Natural killer cell (primary cell): Measurements from ENCODE around the gene DPCD. TPM values are rescaled to one million over a fixed set of nuclear protein-coding genes. Genes with fewer than 3 reads are reported as not detected.

Experiments
- ATAC-seq, 3 donors: fragments of 150-1000 bp in 2 of 3; fragments of 200-7000 bp in 1 of 3; cut with Tn5 transposase; 1 replicate in 1 of 3; 2 replicates in 2 of 3; pipeline ENCODE4 v1.10.0; 2021; ENCODE audit warnings: mild to moderate bottlenecking in 2 of 3, moderate library complexity in 2 of 3
- DNase-seq, 2 donors: peaks; one replicate each; pipeline versions ENCODE4 v3.0.0 to v3.0.0-alpha.2; 2013 to 2021; ENCODE audit warnings: mixed read lengths in 1 of 2
- H3K27ac ChIP-seq: one replicate; pipeline ENCODE4 v1.5.1; 2013; ENCODE audit warnings: mild to moderate bottlenecking, low read length
- H3K27me3 ChIP-seq: one replicate; pipeline ENCODE4 v1.6.1; 2013; ENCODE audit warnings: low read length; ENCODE audit not compliant: control insufficient read depth, insufficient read depth
- H3K36me3 ChIP-seq: one replicate; pipeline ENCODE4 v1.6.1; 2013; ENCODE audit warnings: low read length; ENCODE audit not compliant: control insufficient read depth, insufficient read depth
- H3K4me1 ChIP-seq: one replicate; pipeline ENCODE4 v1.6.1; 2013; ENCODE audit warnings: low read length; ENCODE audit not compliant: control insufficient read depth, insufficient read depth
- H3K4me3 ChIP-seq: one replicate; pipeline ENCODE4 v1.5.1; 2013; ENCODE audit warnings: low read length
- H3K9me3 ChIP-seq: one replicate; pipeline ENCODE4 v1.6.1; 2013; ENCODE audit warnings: low read length; ENCODE audit not compliant: control insufficient read depth, insufficient read depth
- H3K27ac Mint-ChIP-seq, 2 donors: one replicate each; pipeline ENCODE4 v1.8.0; 2022; ENCODE audit warnings: mild to moderate bottlenecking in 2 of 2, mixed read lengths in 2 of 2, moderate library complexity in 1 of 2
- H3K27me3 Mint-ChIP-seq, 2 donors: one replicate each; pipeline ENCODE4 v1.8.0; 2022; ENCODE audit warnings: low read depth in 2 of 2, mixed read lengths in 2 of 2
- H3K36me3 Mint-ChIP-seq: one replicate; pipeline ENCODE4 v1.8.0; 2022; ENCODE audit warnings: mixed read lengths
- H3K4me1 Mint-ChIP-seq, 2 donors: one replicate each; pipeline ENCODE4 v1.8.0; 2022; ENCODE audit warnings: mixed read lengths in 2 of 2
- H3K4me3 Mint-ChIP-seq: one replicate; pipeline ENCODE4 v1.8.0; 2022; ENCODE audit warnings: mild to moderate bottlenecking, moderate library complexity, mixed read lengths
- H3K9me3 Mint-ChIP-seq, 2 donors: one replicate each; pipeline ENCODE4 v1.8.0; 2022; ENCODE audit warnings: mixed read lengths in 2 of 2
- WGBS: methylation state at CpG from one replicate; pipeline ENCODE4 v1.1.7; 2013; ENCODE audit warnings: missing lambda C conversion rate; ENCODE audit not compliant: insufficient coverage; 5-methylcytosine and 5-hydroxymethylcytosine counted together
- intact Hi-C: fragments of 100-400 bp; cut with micrococcal nuclease; formaldehyde crosslinking; loops from one replicate; pipeline ENCODE4 v1.14.2; 2022
- total RNA-seq, 4 donors: library from RNA; stranded (reverse); fragments of 120-200 nt in 1 of 4; gene quantifications; one replicate each; pipeline versions ENCODE4 v1.2.3 to v1.2.4, GENCODE V29; 2013 to 2022
- TF ChIP-seq, protein P1 (sequence below): fragments of 200-600 bp; IDR thresholded peaks from one replicate; pipeline ENCODE4 v1.8.0; 2022; ENCODE audit warnings: antibody characterized with exemption

DPCD gene
- total RNA-seq, 3 donors from 2014 or later (not counting 1 experiment from before 2014, with no cell fraction given) = 0.72 to 1.0 (median 0.83) TPM

DNA sequence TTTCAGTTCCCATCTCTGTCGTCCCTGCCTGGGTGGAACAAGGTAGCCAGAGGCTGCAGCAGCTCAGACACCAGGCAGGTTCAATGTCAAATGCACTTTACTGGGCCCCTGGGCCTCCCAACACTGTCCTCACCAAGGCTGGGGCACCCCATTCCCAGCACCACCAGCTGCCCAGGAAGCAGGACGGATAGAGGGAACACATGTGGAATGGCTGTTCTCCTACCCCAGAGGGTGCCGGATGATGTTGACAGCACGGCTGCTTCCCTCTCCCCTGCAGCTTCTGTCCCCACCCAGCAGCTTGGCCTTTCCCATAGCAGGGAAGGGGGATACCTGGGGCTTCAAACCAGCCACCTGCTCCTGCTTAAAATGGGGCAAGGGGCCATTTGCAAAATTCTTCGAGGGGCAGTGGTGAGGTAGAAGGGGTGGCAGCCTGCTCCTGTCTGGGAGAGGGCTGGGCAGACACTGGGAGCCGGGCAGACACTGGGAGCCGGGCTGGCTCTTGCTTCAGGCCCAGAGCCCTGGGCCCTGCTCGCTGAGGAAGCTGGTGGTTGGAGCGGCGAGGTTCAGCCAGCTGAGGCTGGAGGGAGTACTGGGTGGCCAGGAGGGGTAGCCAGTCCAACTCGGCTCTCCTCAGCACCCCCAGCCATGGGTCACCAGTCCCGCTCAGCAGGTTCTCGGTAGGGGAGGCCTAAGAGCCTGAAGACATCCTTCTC, 9.2 kb upstream of the DPCD start:
- 94% methylated on average over 13 of the region's 13 CpGs for WGBS

GRCh38 chr10:101579516-101579870, 8.6 kb upstream of the DPCD start:
- Mint-ChIP-seq H3K4me1 (peaks cover 0 to 9% of the 10 kb centered on the region in 2 donors), H3K27me3 (no peaks in the 10 kb centered on the region), H3K36me3 (no peaks in the 10 kb centered on the region), H3K9me3 (no peaks in the 10 kb centered on the region), H3K4me3 (no peak overlapping the region), H3K27ac (no peak overlapping the region)
- H3K27ac ChIP-seq = no peak overlapping the region
- DNase-seq (no peak), ATAC-seq (no peak)
- intact Hi-C loops = no loop called here
- no peaks in the 10 kb centered on the region for H3K9me3 ChIP-seq
- no peak overlapping the region for H3K4me3 ChIP-seq
- no peaks in the 10 kb centered on the region for H3K27me3 ChIP-seq
- peaks cover 29% of the 10 kb centered on the region for H3K36me3 ChIP-seq
- TF ChIP-seq, protein P1, sequence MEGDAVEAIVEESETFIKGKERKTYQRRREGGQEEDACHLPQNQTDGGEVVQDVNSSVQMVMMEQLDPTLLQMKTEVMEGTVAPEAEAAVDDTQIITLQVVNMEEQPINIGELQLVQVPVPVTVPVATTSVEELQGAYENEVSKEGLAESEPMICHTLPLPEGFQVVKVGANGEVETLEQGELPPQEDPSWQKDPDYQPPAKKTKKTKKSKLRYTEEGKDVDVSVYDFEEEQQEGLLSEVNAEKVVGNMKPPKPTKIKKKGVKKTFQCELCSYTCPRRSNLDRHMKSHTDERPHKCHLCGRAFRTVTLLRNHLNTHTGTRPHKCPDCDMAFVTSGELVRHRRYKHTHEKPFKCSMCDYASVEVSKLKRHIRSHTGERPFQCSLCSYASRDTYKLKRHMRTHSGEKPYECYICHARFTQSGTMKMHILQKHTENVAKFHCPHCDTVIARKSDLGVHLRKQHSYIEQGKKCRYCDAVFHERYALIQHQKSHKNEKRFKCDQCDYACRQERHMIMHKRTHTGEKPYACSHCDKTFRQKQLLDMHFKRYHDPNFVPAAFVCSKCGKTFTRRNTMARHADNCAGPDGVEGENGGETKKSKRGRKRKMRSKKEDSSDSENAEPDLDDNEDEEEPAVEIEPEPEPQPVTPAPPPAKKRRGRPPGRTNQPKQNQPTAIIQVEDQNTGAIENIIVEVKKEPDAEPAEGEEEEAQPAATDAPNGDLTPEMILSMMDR = no peak
- no peaks in the 10 kb centered on the region for H3K4me1 ChIP-seq
- WGBS = 97% methylated on average over 12 of the region's 12 CpGs

More for the DNA sequence above, 9.2 kb upstream of the DPCD start:
- Mint-ChIP-seq H3K36me3 (no peaks in the 10 kb centered on the region), H3K4me3 (no peak overlapping the region), H3K27ac (no peak overlapping the region), H3K4me1 (peaks cover 0 to 9% of the 10 kb centered on the region in 2 donors), H3K9me3 (no peaks in the 10 kb centered on the region), H3K27me3 (no peaks in the 10 kb centered on the region)
- Histone ChIP-seq H3K9me3 (no peaks in the 10 kb centered on the region), H3K27ac (no peak overlapping the region), H3K4me1 (no peaks in the 10 kb centered on the region), H3K4me3 (no peak overlapping the region), H3K27me3 (no peaks in the 10 kb centered on the region), H3K36me3 (peaks cover 28% of the 10 kb centered on the region)
- intact Hi-C loops = no loop called here
- ATAC-seq (no peak), DNase-seq (no peak)
- TF ChIP-seq, protein P1 = no peak

DNA sequence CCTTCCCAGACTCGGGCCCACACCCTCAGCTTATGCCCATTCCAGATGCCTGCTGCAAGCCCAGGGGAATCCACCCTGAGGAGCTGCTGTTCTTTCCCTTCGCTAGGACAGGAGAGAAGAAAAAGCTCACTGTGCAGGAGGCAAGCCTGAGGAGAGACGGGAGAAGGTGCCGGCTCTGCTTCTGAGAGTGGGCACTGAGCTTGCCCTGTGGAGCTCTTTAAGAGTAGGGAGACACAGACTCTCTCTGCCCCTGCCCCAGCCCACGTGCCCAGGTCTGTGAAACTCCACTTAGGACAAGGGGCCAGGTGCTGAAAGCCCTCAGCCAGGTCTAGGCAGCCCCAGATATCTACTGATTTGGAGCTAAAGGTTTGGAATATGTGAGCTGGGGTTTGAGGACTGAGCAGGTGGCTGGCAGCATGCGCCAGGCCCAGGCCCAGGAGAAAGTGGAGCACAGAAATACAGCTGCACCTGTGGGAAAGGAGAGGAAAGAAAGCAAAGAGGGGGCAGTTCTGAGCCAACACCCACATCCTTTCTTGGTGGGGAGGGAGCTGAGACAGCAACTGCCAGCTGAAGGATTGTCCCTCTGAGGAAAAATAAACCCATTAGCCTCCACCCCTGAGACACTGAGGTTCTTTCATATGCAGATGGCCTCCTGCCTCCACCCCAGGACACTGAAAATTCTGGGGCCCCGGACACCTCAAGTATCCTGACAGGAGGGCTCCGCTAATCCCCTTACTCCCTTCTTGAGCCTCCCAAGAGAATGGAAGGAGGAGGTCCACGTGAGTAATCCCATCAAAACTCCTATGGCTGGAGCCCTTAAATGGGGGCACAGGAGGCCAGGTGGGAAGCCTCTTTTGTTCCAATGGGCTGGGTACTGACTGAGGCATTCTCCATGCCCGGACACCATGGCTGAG, 7.4 kb upstream of the DPCD start:
- no peaks in the 10 kb centered on the region for H3K36me3 Mint-ChIP-seq

More for the DNA sequence above, 7.4 kb upstream of the DPCD start:
- no peaks in the 10 kb centered on the region for H3K27me3 Mint-ChIP-seq
- ATAC-seq (no peak), DNase-seq (no peak)
- WGBS = 94% methylated on average over 10 of the region's 10 CpGs
- H3K4me1 Mint-ChIP-seq = peaks cover 0 to 9% of the 10 kb centered on the region in 2 donors
- no peaks in the 10 kb centered on the region for H3K9me3 ChIP-seq
- no peaks in the 10 kb centered on the region for H3K9me3 Mint-ChIP-seq
- H3K4me1 ChIP-seq = no peaks in the 10 kb centered on the region
- H3K36me3 ChIP-seq = peaks cover 32% of the 10 kb centered on the region
- intact Hi-C loops = no loop called here
- H3K27ac Mint-ChIP-seq = no peak overlapping the region
- no peak overlapping the region for H3K4me3 ChIP-seq
- H3K4me3 Mint-ChIP-seq = no peak overlapping the region
- no peak overlapping the region for H3K27ac ChIP-seq
- no peaks in the 10 kb centered on the region for H3K27me3 ChIP-seq
- TF ChIP-seq, protein P1 = no peak
